GM13976 (cell line): ENCODE data around the gene DMRTB1.

Experiments
- DNase-seq: peaks from one replicate; pipeline ENCODE4 v3.0.0; 2012; ENCODE audit warnings: low spot score
- in situ Hi-C: fragments of 300-500 bp; cut with MboI; formaldehyde crosslinking; loops from one replicate; pipeline ENCODE4 v1.12.0; 2022; ENCODE audit warnings: low sequenced_read_pairs, mixed read lengths, inconsistent platforms; ENCODE audit not compliant: unreplicated experiment
- TF ChIP-seq, protein P1 (sequence below): IDR thresholded peaks from 2 replicates; pipeline ENCODE4 v1.5.1; 2012; ENCODE audit warnings: borderline replicate concordance, mild to moderate bottlenecking; ENCODE audit not compliant: insufficient read depth; ENCODE audit errors: extremely low read depth, missing control alignments, control extremely low read depth

Gene DMRTB1

DNA sequence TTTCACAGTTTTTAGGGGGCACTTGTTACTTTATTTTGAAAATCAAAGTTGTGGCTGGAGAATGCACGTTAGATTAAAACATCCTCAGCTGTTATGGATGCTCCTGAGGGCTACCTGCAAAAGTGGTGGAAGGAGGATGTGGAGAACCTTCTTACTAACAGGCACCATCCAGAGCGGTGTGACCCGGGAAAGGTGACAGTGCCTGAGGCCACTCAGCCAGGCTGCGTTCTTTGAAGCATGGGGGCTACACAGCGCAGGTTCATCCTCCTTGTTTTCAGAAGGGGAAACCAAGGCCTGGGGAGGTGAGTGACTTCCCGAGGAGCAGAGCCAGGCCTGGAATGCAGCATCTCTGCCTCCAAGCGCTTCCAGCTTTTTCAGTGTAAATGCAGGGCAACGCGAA lies 24.0 kb downstream of the DMRTB1 start:
- TF ChIP-seq, protein P1, sequence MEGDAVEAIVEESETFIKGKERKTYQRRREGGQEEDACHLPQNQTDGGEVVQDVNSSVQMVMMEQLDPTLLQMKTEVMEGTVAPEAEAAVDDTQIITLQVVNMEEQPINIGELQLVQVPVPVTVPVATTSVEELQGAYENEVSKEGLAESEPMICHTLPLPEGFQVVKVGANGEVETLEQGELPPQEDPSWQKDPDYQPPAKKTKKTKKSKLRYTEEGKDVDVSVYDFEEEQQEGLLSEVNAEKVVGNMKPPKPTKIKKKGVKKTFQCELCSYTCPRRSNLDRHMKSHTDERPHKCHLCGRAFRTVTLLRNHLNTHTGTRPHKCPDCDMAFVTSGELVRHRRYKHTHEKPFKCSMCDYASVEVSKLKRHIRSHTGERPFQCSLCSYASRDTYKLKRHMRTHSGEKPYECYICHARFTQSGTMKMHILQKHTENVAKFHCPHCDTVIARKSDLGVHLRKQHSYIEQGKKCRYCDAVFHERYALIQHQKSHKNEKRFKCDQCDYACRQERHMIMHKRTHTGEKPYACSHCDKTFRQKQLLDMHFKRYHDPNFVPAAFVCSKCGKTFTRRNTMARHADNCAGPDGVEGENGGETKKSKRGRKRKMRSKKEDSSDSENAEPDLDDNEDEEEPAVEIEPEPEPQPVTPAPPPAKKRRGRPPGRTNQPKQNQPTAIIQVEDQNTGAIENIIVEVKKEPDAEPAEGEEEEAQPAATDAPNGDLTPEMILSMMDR, result no peak
- in situ Hi-C loops, result loop anchor here (25.0 kb wide), 1 partner anchor 204 kb away; no protein-coding TSS in a partner anchor
- DNase-seq, result no peak

GRCh38 chr1:53483656-53484055 lies 24.5 kb downstream of the DMRTB1 start:
- TF ChIP-seq, protein P1, result no peak
- in situ Hi-C loops, result loop anchor here (25.0 kb wide), 1 partner anchor 204 kb away; no protein-coding TSS in a partner anchor
- no peak for DNase-seq

DNA sequence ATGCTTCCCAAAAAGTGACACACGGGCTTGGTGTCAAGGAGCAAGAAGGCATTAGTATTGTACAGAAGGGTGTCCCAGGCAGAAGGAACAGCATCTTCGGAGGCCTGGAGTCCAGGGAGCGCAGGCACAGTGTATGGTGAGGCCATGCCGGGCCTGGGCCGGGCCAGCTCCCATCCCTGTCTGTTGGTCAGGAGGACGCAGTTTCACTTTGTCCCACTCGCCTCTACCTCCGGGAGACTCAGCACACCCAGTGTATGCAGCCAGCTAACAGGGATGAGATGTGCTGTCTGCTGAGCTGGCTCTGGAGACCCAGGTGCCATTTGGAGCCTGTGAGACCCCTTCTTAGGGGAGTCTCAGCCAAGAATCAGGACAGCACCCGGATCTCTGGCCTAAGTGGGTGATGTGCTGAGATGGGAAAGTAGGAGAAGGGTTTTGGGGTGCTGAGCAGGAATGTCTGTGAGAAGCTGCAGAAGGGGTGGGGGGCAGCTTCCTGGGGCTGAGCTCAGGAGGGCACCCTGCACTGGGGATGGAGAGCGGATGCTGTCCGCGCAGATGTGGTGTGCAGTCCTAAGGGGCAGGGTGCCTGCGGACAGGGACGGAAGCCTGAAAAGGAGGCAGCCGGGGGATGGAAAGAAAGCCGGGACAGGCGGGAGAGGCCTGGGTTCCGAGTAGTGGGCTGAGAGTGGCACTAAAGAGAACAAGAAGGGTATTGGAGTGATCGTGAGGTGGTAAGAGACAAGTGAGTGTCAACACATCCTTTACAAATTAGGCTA lies 25.7 kb downstream of the DMRTB1 start:
- in situ Hi-C loops, result loop anchor here (25.0 kb wide), 1 partner anchor 202 kb away; no protein-coding TSS in a partner anchor
- TF ChIP-seq, protein P1, result no peak
- DNase-seq, result no peak

DNA sequence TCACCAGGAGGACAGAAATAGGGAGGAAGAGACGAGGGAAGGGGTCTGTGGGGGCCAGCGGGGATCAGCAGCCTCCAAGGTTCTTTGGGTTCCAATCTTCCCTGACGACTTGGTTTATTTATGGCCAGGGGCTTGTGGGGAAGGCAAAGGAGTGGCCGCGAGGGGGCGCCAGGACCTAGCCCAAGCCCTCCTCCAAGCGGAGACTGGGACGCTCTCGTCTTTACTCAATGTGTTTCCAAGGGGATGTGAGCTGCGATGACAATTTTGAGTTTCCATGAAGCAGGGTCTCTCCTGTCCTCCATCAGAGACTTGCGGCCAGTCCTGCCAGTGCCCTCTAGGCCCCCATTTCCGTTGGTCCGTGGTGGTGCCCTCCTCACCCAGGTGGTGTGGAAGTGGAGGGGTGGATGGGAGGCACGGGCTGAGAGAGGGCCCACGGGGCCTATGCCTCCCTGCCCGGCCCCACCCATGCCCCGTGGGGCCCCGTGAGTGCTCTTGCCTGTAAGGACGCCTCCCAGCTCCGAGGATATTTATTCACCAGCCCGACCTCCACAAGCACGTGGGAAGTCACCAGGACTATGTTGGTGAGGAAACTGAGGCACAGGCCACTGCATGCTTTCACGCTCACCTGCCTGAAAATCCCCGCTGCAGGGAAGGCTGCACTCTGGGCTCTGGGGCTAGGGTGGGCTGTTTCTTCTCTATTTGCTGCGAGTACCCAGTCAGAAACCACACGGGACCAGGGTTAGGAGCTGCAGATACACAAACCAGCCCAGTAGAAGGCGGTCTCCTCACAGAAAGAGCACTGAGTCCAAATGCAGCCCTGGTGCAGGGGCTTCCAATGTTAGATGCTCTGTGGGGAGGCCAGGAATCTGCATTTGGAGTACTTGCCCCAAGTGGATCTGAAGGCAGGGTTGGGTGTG lies 26.5 kb downstream of the DMRTB1 start:
- TF ChIP-seq, protein P1, result peak; percentile 69
- peak; percentile 88 for DNase-seq
- in situ Hi-C loops, result loop anchor here (25.0 kb wide), 1 partner anchor 202 kb away; no protein-coding TSS in a partner anchor

DNA sequence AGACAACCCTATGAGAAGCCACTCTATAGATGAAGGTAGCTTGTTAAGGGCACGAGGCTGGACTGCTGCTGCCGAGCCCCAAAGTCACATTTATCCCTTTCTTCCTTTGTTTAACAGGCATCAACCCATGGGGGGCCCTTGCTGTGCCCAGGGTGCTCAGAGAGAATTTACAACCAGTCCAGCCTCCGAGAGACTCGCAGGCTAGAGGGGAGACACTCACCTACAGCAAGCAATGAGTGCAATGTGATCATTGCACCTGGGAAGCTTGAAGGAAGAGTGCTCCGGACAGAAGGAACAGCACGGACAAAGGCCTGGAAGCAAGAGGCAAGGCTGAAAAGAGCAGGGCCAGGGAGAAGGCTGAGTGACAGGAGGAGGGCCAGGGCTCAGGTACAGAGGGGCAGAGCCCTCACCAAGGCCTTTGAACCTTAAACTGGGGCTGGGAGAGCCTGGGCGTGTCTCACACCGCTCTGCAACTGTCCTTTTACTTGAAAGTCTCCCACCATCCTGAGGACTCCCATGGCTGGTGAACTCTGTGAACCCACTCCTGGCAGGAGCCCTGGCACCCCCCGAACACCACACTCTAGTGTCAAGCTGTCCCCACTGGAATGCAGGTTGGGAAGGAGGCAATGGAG lies 27.3 kb downstream of the DMRTB1 start:
- TF ChIP-seq, protein P1, result no peak
- in situ Hi-C loops, result loop anchor here (25.0 kb wide), 1 partner anchor 201 kb away; no protein-coding TSS in a partner anchor
- DNase-seq, result no peak

GRCh38 chr1:53490351-53490750 lies 31.2 kb downstream of the DMRTB1 start:
- no peak for DNase-seq
- in situ Hi-C loops, result loop anchor here (25.0 kb wide), 1 partner anchor 197 kb away; no protein-coding TSS in a partner anchor
- TF ChIP-seq, protein P1, result no peak
